H7 (cell line): ENCODE measurements around the gene PPP2R5E. TPM values are rescaled to one million over a fixed set of nuclear protein-coding genes. Genes with fewer than 3 reads are reported as not detected.

Source experiments
- DNase-seq: peaks from one replicate; pipeline ENCODE4 v3.0.0; 2012
- H3K27me3 ChIP-seq: 2 replicates; pipeline ENCODE4 v1.6.0; 2011; ENCODE audit warnings: mild to moderate bottlenecking, low read length; ENCODE audit not compliant: control insufficient read depth, insufficient read depth
- H3K36me3 ChIP-seq: replicated peaks from 2 replicates; pipeline ENCODE4 v1.5.1; 2011; ENCODE audit warnings: low read length; ENCODE audit not compliant: control insufficient read depth, insufficient read depth
- H3K4me3 ChIP-seq: 2 replicates; pipeline ENCODE4 v1.5.1; 2011; ENCODE audit warnings: low read depth, mild to moderate bottlenecking, control low read depth, low read length, moderate library complexity; ENCODE audit not compliant: insufficient read depth
- total RNA-seq: library from RNA; depleted of rRNA; stranded (reverse); fragments of >200 nt; shearing (Covaris generic); gene quantifications from 2 replicates; pipeline ENCODE4 v1.2.3, GENCODE V29; 2014

The PPP2R5E gene
- total RNA-seq, 1 experiment from 2014 or later = 18.6 TPM

DNA sequence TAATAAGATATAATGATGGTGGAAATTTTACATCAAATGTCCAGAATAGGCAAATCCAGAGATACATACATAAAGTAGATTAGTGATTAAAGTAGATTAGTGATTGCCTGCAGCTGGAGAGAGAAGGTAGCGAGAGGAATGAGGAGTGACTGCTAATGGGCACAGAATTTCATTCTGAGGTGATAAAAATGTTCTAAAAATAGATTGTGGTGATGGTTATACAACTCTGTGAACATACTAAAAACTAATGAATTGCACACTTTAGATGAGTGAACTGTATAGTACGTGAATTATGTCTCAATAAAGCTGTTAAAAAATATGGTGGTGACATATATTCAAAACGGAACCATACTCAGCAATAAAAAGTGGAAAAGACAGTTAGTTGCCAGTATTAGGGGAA, 41.7 kb downstream of the PPP2R5E start:
- DNase-seq = no peak
- no peak overlapping the region for H3K4me3 ChIP-seq
- H3K36me3 ChIP-seq = no peaks in the 10 kb centered on the region
- H3K27me3 ChIP-seq = no peaks in the 10 kb centered on the region

- Histone ChIP-seq H3K27me3 (no peaks in the 10 kb centered on the region), H3K4me3 (no peak overlapping the region), H3K36me3 (no peaks in the 10 kb centered on the region)
- DNase-seq = no peak
Measured at GRCh38 chr14:63499701-63500250, 43.4 kb downstream of the PPP2R5E start.

GRCh38 chr14:63496837-63497400, 46.3 kb downstream of the PPP2R5E start:
- Histone ChIP-seq H3K27me3 (no peaks in the 10 kb centered on the region), H3K36me3 (no peaks in the 10 kb centered on the region), H3K4me3 (no peak overlapping the region)
- no peak for DNase-seq

DNA sequence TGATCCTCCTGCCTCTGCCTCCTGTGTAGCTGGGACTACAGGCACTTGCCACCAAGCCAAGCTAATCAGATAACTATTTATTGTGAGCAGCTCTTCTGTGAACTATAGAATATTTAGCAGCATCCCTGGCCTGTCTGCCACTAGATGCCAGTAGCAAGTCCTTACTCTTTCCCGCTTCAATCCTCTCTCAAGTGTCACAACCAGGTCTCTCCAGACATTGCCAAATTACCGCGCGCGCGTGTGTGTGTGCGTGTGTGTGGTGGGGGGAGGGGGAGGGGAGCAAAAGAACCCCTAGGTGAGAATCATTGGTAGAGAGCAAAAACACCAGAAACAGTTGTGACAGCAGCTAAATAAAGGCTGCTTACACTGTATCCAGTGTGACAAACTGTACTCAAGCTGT, 49.9 kb downstream of the PPP2R5E start:
- no peaks in the 10 kb centered on the region for H3K27me3 ChIP-seq
- DNase-seq = peak; percentile 22
- H3K4me3 ChIP-seq = no peak overlapping the region
- no peaks in the 10 kb centered on the region for H3K36me3 ChIP-seq

- DNase-seq = no peak
- H3K4me3 ChIP-seq = no peak overlapping the region
- H3K27me3 ChIP-seq = no peaks in the 10 kb centered on the region
- H3K36me3 ChIP-seq = no peaks in the 10 kb centered on the region
Measured at GRCh38 chr14:63492391-63492790, 50.8 kb downstream of the PPP2R5E start.

DNA sequence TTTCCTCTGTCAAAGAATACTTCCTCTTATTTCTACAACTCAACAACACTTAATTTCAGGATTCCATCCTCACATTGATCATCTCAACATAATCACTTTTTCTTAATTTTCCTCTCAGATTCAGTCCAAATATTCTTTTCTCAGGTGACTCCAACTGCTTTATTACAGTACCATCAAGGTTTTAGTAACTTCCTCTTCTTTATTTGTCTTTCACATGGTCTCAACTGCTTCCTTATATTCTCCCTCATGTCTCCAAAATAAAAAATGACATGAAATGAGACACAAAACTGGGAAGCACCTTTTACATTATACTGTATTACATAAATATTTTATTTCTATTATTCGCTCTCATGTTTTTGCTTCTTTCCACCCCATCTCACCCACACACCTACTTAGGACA, 55.5 kb downstream of the PPP2R5E start:
- DNase-seq = no peak
- H3K27me3 ChIP-seq = no peaks in the 10 kb centered on the region
- H3K36me3 ChIP-seq = no peaks in the 10 kb centered on the region
- H3K4me3 ChIP-seq = no peak overlapping the region

GRCh38 chr14:63486738-63487137, 56.4 kb downstream of the PPP2R5E start:
- H3K27me3 ChIP-seq = no peaks in the 10 kb centered on the region
- H3K36me3 ChIP-seq = no peaks in the 10 kb centered on the region
- H3K4me3 ChIP-seq = no peak overlapping the region
- no peak for DNase-seq

DNA sequence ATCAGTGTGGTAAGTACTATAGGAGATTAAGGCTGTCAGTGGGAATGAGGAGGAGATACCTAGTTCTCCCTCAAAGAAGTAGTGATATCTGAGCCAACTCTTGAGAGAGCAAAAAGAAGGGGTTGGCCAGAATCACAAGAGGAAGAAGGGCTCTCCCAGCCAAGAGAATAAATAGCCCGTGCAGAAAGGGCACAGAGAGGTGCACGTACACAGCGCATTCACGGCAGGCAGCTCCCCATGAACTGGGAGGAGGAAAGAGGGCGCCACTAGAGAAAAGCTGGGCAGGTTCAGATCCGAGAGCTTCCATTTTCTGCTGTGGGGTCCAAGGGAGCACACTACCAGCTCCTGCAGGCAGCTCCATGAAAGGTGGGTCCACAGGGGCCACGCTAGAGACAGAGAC, 59.9 kb downstream of the PPP2R5E start:
- DNase-seq = no peak
- Histone ChIP-seq H3K4me3 (no peak overlapping the region), H3K27me3 (no peaks in the 10 kb centered on the region), H3K36me3 (no peaks in the 10 kb centered on the region)

DNA sequence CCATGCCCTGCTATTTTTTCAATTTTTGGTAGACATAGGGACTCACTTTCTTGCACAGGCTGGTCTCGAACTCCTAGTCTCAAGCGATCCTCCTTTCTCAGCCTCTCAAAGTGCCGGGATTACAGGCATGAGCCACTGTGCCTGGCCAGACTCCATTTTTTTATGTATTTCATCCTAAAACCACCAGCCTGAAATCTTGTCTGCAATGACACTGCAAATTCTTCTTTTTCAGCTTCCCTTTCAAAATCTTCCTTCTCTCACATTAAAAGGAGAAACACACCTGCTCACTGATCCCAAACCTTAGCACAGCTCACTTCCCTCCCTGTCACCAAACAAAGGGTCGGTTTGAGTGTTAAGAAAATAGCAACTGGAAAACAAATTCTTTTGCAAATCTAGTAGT, 62.6 kb downstream of the PPP2R5E start:
- DNase-seq = no peak
- Histone ChIP-seq H3K36me3 (no peaks in the 10 kb centered on the region), H3K27me3 (no peaks in the 10 kb centered on the region), H3K4me3 (no peak overlapping the region)

- Histone ChIP-seq H3K27me3 (no peaks in the 10 kb centered on the region), H3K36me3 (no peaks in the 10 kb centered on the region), H3K4me3 (no peak overlapping the region)
- no peak for DNase-seq
Measured at GRCh38 chr14:63478437-63478852, 64.7 kb downstream of the PPP2R5E start.

- Histone ChIP-seq H3K4me3 (no peak overlapping the region), H3K27me3 (no peaks in the 10 kb centered on the region), H3K36me3 (no peaks in the 10 kb centered on the region)
- DNase-seq = no peak
Measured at GRCh38 chr14:63478010-63478409, 65.2 kb downstream of the PPP2R5E start.

DNA sequence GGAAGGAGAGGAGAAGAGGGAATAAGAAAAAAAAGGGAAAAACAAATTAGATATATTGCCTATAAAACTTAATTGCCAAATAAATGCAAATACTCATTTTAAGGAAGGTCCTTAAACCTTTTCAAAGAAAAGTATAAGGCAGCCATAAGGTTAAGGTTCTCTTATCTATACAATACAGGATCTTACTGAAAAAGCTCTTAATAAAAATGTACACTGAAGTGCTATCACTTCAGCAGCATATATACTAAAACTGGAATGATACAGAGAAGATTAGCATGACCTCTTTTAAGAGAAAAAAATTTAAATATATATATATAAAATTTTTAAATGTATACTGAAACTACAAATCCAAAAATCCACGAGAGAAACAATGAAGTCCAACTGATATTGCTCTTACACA, 65.6 kb downstream of the PPP2R5E start:
- no peak for DNase-seq
- Histone ChIP-seq H3K27me3 (no peaks in the 10 kb centered on the region), H3K4me3 (no peak overlapping the region), H3K36me3 (no peaks in the 10 kb centered on the region)

DNA sequence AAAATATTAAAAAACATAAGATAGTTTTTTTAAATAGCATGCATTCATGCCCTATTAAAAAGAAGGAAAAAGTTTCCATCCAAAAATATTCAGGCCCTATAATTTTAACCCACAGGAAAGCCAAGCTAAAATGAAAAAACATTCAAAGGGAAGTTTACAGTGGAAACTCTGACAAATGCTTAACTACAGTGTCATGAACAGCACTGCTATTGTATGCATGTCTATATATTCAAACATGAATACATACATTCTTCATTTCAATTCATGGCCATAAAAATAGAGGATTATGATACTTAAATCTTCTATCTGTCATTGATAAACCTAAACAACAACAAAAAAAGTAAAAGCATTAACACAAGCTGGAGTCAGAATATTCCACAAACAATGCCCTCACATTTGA, 67.4 kb downstream of the PPP2R5E start:
- Histone ChIP-seq H3K36me3 (no peaks in the 10 kb centered on the region), H3K4me3 (no peak overlapping the region), H3K27me3 (no peaks in the 10 kb centered on the region)
- DNase-seq = no peak

DNA sequence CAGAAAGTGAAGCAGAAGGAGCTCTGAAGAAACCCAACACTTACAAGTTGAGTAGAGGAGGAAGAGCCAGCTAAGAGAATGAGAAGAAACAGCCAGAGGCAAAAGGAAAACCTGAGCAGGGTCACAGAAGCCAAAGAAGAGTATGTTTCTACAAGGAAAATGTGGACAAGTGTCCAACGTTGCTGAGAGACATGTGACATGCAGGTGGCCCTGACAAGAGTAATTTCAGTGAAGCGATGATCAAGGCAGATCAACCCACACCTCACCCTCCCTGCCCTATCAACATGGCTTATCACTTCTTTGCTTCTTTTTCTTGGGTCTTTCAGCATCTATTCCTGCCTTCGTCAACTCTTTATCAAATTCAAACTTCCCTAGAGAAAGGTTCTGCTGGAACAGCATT, 68.3 kb downstream of the PPP2R5E start:
- H3K27me3 ChIP-seq = no peaks in the 10 kb centered on the region
- no peak overlapping the region for H3K4me3 ChIP-seq
- no peak for DNase-seq
- no peaks in the 10 kb centered on the region for H3K36me3 ChIP-seq

GRCh38 chr14:63474111-63474510, 69.1 kb downstream of the PPP2R5E start:
- H3K27me3 ChIP-seq = no peaks in the 10 kb centered on the region
- H3K36me3 ChIP-seq = no peaks in the 10 kb centered on the region
- no peak overlapping the region for H3K4me3 ChIP-seq

More at GRCh38 chr14:63474111-63474510, 69.1 kb downstream of the PPP2R5E start:
- DNase-seq = no peak
